HL-60 (cell line): ENCODE measurements around the gene OSBP2.

Experiments
- CTCF ChIP-seq: IDR thresholded peaks from one replicate; pipeline ENCODE4 v1.5.1; 2011; ENCODE audit warnings: low read length, control low read depth, inconsistent platforms; ENCODE audit not compliant: insufficient read depth
- GABPA ChIP-seq: IDR thresholded peaks from 2 replicates; pipeline ENCODE4 v1.6.1; 2012; ENCODE audit warnings: low read depth
- POLR2AphosphoS5 ChIP-seq: IDR thresholded peaks from 2 replicates; pipeline ENCODE4 v1.6.1; 2012; ENCODE audit warnings: low read depth
- SPI1 ChIP-seq: IDR thresholded peaks from 2 replicates; pipeline ENCODE4 v1.6.1; 2012; ENCODE audit warnings: low read depth, mild to moderate bottlenecking, borderline replicate concordance
- TF ChIP-seq, protein P1 (sequence below): IDR thresholded peaks from 2 replicates; pipeline ENCODE4 v1.6.1; 2012; ENCODE audit warnings: low read depth; ENCODE audit not compliant: insufficient replicate concordance

DNA sequence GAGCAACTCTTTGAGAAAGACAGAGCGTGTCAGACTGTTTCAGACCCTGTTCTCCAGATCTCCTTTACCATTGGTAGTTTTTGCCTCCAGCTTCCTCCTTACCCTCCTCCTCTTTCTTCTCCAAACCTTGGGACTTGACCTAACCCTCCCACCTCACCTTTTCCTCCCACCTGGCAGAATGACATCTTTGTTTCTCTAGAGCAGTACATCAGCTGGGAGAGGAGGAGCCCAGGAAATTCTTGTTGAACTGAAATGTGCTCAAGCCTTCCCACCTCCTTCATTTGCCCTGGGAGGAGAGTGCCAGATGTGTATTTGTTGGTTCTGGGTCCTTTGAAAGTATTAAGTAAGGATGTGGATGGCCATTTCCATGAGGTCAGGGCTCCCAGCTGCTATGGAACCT, 17.4 kb downstream of the OSBP2 start:
- TF ChIP-seq CTCF (no peak), POLR2AphosphoS5 (no peak), SPI1 (no peak), GABPA (no peak)
- TF ChIP-seq, protein P1, sequence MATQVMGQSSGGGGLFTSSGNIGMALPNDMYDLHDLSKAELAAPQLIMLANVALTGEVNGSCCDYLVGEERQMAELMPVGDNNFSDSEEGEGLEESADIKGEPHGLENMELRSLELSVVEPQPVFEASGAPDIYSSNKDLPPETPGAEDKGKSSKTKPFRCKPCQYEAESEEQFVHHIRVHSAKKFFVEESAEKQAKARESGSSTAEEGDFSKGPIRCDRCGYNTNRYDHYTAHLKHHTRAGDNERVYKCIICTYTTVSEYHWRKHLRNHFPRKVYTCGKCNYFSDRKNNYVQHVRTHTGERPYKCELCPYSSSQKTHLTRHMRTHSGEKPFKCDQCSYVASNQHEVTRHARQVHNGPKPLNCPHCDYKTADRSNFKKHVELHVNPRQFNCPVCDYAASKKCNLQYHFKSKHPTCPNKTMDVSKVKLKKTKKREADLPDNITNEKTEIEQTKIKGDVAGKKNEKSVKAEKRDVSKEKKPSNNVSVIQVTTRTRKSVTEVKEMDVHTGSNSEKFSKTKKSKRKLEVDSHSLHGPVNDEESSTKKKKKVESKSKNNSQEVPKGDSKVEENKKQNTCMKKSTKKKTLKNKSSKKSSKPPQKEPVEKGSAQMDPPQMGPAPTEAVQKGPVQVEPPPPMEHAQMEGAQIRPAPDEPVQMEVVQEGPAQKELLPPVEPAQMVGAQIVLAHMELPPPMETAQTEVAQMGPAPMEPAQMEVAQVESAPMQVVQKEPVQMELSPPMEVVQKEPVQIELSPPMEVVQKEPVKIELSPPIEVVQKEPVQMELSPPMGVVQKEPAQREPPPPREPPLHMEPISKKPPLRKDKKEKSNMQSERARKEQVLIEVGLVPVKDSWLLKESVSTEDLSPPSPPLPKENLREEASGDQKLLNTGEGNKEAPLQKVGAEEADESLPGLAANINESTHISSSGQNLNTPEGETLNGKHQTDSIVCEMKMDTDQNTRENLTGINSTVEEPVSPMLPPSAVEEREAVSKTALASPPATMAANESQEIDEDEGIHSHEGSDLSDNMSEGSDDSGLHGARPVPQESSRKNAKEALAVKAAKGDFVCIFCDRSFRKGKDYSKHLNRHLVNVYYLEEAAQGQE, result no peak
